ENCODE measurements around the gene GOLGB1.
"Not testable (repeated sequence)": the region's sequence is repeated elsewhere in the genome, so short reads cannot be mapped to it uniquely, and the experiment has no call there.

GOLGB1 gene

GRCh38 chr3:121743106-121743505 is 6.4 kb downstream of the GOLGB1 start:
- DNase-seq = not testable (repeated sequence)

GRCh38 chr3:121740896-121741295 is 8.6 kb downstream of the GOLGB1 start:
- DNase-seq = no peak

- DNase-seq = no peak
These were observed 9.6 kb downstream of the GOLGB1 start for GRCh38 chr3:121739902-121740301.

- DNase-seq = no peak
These were observed 11.9 kb downstream of the GOLGB1 start for GRCh38 chr3:121737644-121738043.

- no peak for DNase-seq
These were observed 13.4 kb downstream of the GOLGB1 start for GRCh38 chr3:121736112-121736511.

- no peak for DNase-seq
These were observed 14.4 kb downstream of the GOLGB1 start for GRCh38 chr3:121735047-121735696.

- DNase-seq = no peak
These were observed 18.4 kb downstream of the GOLGB1 start for GRCh38 chr3:121730940-121731687.

- no peak for DNase-seq
These were observed 25.4 kb downstream of the GOLGB1 start for GRCh38 chr3:121724130-121724529.

- no peak for DNase-seq
These were observed 26.1 kb downstream of the GOLGB1 start for GRCh38 chr3:121723485-121723884.

- no peak for DNase-seq
These were observed 27.1 kb downstream of the GOLGB1 start for GRCh38 chr3:121722411-121722810.

- DNase-seq = no peak
These were observed 29.4 kb downstream of the GOLGB1 start for GRCh38 chr3:121720163-121720562.

- DNase-seq = no peak
These were observed 30.1 kb downstream of the GOLGB1 start for GRCh38 chr3:121719423-121719822.

- DNase-seq = no peak
These were observed 31.2 kb downstream of the GOLGB1 start for GRCh38 chr3:121718205-121718846.

- no peak for DNase-seq
These were observed 39.2 kb downstream of the GOLGB1 start for GRCh38 chr3:121710347-121710746.

GRCh38 chr3:121707531-121708273 is 41.8 kb downstream of the GOLGB1 start:
- DNase-seq = no peak

- DNase-seq = no peak
These were observed 44.0 kb downstream of the GOLGB1 start for GRCh38 chr3:121705541-121705940.

GRCh38 chr3:121703973-121704372 is 45.6 kb downstream of the GOLGB1 start:
- DNase-seq = no peak

- no peak for DNase-seq
These were observed 50.6 kb downstream of the GOLGB1 start for GRCh38 chr3:121698901-121699300.

GRCh38 chr3:121698476-121698875 is 51.1 kb downstream of the GOLGB1 start:
- DNase-seq = no peak

GRCh38 chr3:121696186-121696585 is 53.4 kb downstream of the GOLGB1 start:
- DNase-seq = no peak

- DNase-seq = no peak
These were observed 57.4 kb downstream of the GOLGB1 start for GRCh38 chr3:121692010-121692699.

- no peak for DNase-seq
These were observed 58.6 kb downstream of the GOLGB1 start for GRCh38 chr3:121690777-121691405.
